ENCODE results near the gene VWC2.

The VWC2 gene

DNA sequence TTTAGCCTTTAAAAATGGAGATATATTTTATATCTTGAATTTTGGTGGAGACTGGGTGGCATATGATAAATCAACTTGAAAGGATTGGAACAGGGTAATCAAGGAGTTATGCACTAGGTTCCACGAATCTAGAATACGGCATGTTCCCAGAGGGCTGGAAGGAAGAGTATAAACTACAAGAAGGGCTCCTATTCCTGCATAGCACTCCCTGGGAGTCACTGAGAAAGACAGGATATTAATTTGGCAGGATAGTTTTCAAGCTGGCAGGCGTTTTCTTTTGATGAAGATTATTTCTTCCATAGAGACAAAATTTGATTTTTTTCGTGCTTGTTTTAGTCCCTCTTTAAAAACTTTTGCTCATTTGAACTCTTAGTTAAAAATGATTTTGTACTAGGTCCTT is 119.7 kb downstream of the VWC2 start:
- TF ChIP-seq, protein P1, sequence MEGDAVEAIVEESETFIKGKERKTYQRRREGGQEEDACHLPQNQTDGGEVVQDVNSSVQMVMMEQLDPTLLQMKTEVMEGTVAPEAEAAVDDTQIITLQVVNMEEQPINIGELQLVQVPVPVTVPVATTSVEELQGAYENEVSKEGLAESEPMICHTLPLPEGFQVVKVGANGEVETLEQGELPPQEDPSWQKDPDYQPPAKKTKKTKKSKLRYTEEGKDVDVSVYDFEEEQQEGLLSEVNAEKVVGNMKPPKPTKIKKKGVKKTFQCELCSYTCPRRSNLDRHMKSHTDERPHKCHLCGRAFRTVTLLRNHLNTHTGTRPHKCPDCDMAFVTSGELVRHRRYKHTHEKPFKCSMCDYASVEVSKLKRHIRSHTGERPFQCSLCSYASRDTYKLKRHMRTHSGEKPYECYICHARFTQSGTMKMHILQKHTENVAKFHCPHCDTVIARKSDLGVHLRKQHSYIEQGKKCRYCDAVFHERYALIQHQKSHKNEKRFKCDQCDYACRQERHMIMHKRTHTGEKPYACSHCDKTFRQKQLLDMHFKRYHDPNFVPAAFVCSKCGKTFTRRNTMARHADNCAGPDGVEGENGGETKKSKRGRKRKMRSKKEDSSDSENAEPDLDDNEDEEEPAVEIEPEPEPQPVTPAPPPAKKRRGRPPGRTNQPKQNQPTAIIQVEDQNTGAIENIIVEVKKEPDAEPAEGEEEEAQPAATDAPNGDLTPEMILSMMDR (IDR thresholded peaks at IDR 0.05): no peak
- no peaks in the 10 kb centered on the region for H3K9me3 ChIP-seq
- H3K27ac ChIP-seq: no peak overlapping the region
- H3K4me1 ChIP-seq (ENCODE audit: control insufficient read depth in 1 of 2, insufficient read depth in 1 of 2, low read depth in 1 of 2, low read length in 1 of 2): no peaks in the 10 kb centered on the region
- H3K4me3 ChIP-seq (ENCODE audit: low read depth in 1 of 2, low read length in 1 of 2): no peak overlapping the region
- no peaks in the 10 kb centered on the region for H3K36me3 ChIP-seq
- no peaks in the 10 kb centered on the region for H3K27me3 ChIP-seq

DNA sequence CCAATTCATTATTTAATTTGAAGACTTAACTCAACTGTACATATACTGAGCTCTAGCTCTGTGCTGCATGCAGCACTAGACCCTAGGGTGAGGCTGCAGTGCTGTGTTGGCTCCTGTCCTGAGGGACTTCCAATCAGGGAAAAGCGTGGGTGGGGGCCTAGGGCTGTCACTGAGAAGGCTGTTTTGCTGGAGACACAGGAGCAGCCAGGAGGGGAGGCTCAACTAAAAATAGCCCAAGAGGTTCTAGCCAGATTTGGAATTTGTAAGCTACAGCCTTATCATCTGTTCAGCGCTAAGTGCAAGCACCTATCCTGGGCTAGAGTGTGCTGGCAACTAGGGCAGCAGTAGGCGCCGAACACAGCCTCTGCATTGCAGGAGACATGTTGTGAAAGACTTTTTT is 121.1 kb downstream of the VWC2 start:
- H3K4me3 ChIP-seq (ENCODE audit: low read depth in 1 of 2, low read length in 1 of 2): no peak overlapping the region
- no peaks in the 10 kb centered on the region for H3K9me3 ChIP-seq
- TF ChIP-seq, protein P1 (IDR thresholded peaks at IDR 0.05): no peak
- no peak overlapping the region for H3K27ac ChIP-seq
- H3K4me1 ChIP-seq (ENCODE audit: control insufficient read depth in 1 of 2, insufficient read depth in 1 of 2, low read depth in 1 of 2, low read length in 1 of 2): no peaks in the 10 kb centered on the region
- no peaks in the 10 kb centered on the region for H3K36me3 ChIP-seq
- H3K27me3 ChIP-seq: no peaks in the 10 kb centered on the region

- no peaks in the 10 kb centered on the region for H3K36me3 ChIP-seq
- TF ChIP-seq, protein P1 (IDR thresholded peaks at IDR 0.05): no peak
- H3K27ac ChIP-seq: no peak overlapping the region
- H3K9me3 ChIP-seq: no peaks in the 10 kb centered on the region
- no peak overlapping the region for H3K4me3 ChIP-seq (ENCODE audit: low read depth in 1 of 2, low read length in 1 of 2)
- H3K27me3 ChIP-seq: no peaks in the 10 kb centered on the region
- H3K4me1 ChIP-seq (ENCODE audit: control insufficient read depth in 1 of 2, insufficient read depth in 1 of 2, low read depth in 1 of 2, low read length in 1 of 2): no peaks in the 10 kb centered on the region
Measured at GRCh38 chr7:49911909-49912308, 138.5 kb downstream of the VWC2 start.

DNA sequence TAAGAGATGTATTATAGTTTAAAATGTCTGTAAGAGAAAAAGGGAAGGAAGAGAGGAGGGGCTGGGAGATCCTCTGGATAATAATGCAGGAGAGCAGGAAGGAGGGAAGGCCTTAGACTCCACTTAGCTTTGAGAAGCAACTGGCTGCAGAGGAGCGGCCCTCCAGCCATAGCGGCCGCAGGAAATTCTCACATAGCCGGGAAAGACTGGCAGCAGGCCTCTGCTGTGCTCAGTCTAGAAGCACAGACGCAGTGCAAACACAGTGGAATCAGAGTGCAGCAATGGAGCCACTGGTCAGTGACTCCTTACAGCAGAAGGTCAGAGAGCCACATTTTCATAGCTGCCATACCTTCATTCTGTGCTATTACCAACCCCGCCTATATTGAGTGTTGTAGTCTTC is 153.3 kb downstream of the VWC2 start:
- no peak overlapping the region for H3K4me3 ChIP-seq (ENCODE audit: low read depth in 1 of 2, low read length in 1 of 2)
- no peaks in the 10 kb centered on the region for H3K4me1 ChIP-seq (ENCODE audit: control insufficient read depth in 1 of 2, insufficient read depth in 1 of 2, low read depth in 1 of 2, low read length in 1 of 2)
- no peak overlapping the region for H3K27ac ChIP-seq
- no peaks in the 10 kb centered on the region for H3K36me3 ChIP-seq
- TF ChIP-seq, protein P1 (IDR thresholded peaks at IDR 0.05): no peak
- H3K27me3 ChIP-seq: no peaks in the 10 kb centered on the region
- no peaks in the 10 kb centered on the region for H3K9me3 ChIP-seq

DNA sequence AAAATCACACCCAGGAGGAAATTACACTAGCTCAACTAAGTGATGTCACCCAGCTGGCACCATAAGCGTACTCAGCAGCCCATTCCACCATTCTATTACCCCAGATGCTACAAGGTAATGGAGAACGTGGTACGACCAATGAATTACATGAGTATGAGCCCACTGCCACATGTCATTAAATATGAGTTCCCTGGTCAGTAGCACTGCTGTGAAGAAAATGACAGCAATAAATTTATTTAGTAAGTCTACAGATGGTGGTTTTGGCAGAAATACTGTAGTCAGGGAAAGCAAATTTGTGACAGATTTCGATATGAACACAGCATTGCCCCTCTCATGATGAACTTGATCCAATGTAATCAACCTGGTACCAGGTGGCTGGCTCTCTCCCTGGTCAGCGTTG is 154.2 kb downstream of the VWC2 start:
- no peaks in the 10 kb centered on the region for H3K36me3 ChIP-seq
- TF ChIP-seq, protein P1 (IDR thresholded peaks at IDR 0.05): no peak
- no peaks in the 10 kb centered on the region for H3K27me3 ChIP-seq
- no peaks in the 10 kb centered on the region for H3K4me1 ChIP-seq (ENCODE audit: control insufficient read depth in 1 of 2, insufficient read depth in 1 of 2, low read depth in 1 of 2, low read length in 1 of 2)
- no peak overlapping the region for H3K27ac ChIP-seq
- H3K9me3 ChIP-seq: no peaks in the 10 kb centered on the region
- H3K4me3 ChIP-seq (ENCODE audit: low read depth in 1 of 2, low read length in 1 of 2): no peak overlapping the region

DNA sequence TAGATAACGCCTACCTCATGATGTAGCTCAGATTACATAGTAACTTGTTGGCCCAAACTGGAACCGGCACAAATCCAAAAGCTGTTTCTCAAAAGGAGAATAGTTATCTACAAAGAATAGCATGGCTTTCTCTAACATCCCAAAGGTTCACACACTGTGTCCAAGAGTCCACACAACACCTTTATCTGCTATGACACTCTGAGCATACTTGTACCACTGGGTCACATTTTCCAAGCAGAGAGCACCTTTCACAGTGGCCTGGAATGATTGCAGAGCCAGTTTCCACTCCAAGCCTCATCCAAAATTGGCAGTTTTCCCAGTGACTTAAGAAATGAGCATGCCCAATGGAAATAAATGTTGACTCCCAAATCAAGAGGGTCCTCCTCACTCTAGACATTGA is 155.3 kb downstream of the VWC2 start:
- no peaks in the 10 kb centered on the region for H3K9me3 ChIP-seq
- H3K36me3 ChIP-seq: no peaks in the 10 kb centered on the region
- H3K4me3 ChIP-seq (ENCODE audit: low read depth in 1 of 2, low read length in 1 of 2): no peak overlapping the region
- TF ChIP-seq, protein P1 (IDR thresholded peaks at IDR 0.05): no peak
- no peaks in the 10 kb centered on the region for H3K27me3 ChIP-seq
- H3K4me1 ChIP-seq (ENCODE audit: control insufficient read depth in 1 of 2, insufficient read depth in 1 of 2, low read depth in 1 of 2, low read length in 1 of 2): no peaks in the 10 kb centered on the region
- no peak overlapping the region for H3K27ac ChIP-seq

All from neutrophil (primary cell).